GM12872 (cell line): ENCODE data around the gene RNU11.

Source experiments
- TF ChIP-seq, protein P1 (sequence below): IDR thresholded peaks from 3 replicates; pipeline ENCODE4 v1.5.1; 2011; ENCODE audit warnings: low read depth, mild to moderate bottlenecking, low read length, moderate library complexity; ENCODE audit not compliant: insufficient read depth

The RNU11 gene

DNA sequence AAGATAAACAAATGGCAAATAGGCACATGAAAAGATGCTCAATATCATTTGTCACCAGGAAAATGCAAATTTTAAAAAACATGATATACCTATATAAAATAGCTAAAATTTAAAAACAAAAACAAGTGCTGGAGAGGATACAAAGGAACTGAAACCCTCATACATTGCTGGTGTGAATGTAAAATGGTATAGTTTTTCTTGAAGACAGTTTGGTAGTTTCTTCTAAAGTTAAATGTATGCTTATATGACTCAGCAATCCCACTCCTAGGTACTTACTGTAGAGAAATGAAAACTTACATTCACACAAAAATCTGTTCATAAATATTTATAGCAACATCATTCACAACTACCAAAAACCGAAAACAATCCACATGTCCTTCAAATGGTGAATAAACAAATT lies 16.7 kb upstream of the RNU11 start:
- TF ChIP-seq, protein P1, sequence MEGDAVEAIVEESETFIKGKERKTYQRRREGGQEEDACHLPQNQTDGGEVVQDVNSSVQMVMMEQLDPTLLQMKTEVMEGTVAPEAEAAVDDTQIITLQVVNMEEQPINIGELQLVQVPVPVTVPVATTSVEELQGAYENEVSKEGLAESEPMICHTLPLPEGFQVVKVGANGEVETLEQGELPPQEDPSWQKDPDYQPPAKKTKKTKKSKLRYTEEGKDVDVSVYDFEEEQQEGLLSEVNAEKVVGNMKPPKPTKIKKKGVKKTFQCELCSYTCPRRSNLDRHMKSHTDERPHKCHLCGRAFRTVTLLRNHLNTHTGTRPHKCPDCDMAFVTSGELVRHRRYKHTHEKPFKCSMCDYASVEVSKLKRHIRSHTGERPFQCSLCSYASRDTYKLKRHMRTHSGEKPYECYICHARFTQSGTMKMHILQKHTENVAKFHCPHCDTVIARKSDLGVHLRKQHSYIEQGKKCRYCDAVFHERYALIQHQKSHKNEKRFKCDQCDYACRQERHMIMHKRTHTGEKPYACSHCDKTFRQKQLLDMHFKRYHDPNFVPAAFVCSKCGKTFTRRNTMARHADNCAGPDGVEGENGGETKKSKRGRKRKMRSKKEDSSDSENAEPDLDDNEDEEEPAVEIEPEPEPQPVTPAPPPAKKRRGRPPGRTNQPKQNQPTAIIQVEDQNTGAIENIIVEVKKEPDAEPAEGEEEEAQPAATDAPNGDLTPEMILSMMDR, result no peak

DNA sequence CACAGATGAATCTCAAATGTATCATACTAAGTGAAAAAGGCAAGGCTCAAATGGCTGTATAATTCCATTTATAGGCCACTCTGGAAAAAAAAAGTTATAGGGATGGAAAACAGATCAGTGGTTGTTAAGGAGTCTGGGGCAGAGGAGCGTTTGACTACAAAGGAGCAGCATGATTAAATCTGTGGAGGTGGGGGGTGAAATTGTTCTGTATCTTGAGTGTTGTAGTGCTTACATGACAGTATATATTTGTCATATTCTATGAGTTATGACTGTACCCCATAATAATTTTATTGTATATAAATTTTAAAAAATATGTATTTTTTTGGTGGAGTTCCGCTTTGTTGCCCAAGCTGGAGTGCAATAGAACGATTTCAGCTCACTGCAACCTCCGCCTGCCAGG lies 15.8 kb upstream of the RNU11 start:
- TF ChIP-seq, protein P1, result no peak

DNA sequence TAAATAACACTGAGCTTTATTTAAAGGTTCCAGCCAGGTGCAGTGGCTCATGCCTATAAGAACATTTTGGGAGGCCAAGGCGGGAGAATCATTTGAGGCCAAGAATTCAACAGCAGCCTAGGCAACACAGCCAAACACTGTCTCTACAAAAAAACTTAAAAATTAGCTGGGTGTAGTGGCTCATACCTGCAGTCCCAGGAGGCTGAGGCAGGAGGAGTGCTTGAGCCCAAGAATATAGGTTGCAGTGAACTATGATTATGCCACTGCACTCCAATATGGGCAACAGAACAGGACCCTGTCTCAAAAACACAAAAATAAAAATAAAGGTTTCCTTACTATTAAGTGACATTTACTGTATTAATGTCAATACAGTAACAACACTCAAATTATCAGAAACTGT lies 7.6 kb upstream of the RNU11 start:
- TF ChIP-seq, protein P1, result peak; percentile 60

DNA sequence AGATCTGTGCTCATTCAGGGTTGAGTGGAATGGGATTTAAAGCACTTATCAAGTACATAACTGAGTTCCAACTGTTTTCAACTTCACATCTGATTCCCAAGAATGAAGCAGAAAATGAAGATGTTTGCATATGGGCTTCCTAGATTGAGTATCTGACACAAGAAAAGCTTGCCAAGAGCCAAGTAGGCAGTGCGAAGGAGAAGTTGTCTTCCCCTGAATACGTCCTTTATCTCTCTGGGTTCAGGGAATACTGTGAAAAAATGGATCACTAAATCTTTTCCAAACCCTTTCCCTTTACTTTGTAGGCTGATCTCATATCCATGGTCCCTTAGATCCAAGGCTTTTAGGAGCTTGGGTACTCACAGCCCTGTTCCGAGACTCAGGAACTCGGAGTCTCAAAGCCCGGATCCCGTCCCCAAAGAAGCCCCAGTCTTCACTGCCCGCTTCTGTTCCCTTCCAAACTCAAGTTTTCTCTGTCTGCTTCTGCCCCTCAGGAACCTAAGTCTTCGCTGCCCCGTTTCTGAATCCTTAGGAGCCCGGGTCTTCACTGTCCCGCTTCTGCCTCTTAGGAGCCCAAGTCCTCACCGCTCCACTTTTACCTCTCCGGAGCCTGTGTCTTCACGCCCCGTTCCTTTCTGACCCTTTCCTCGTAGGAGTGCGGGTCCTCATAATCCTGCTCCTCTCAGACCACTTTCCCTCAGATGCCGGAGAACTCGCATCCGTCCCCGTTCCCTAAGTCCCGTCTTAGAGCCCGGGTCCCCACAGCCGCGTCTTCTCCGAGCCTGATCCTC lies 6.1 kb upstream of the RNU11 start:
- TF ChIP-seq, protein P1, result no peak

DNA sequence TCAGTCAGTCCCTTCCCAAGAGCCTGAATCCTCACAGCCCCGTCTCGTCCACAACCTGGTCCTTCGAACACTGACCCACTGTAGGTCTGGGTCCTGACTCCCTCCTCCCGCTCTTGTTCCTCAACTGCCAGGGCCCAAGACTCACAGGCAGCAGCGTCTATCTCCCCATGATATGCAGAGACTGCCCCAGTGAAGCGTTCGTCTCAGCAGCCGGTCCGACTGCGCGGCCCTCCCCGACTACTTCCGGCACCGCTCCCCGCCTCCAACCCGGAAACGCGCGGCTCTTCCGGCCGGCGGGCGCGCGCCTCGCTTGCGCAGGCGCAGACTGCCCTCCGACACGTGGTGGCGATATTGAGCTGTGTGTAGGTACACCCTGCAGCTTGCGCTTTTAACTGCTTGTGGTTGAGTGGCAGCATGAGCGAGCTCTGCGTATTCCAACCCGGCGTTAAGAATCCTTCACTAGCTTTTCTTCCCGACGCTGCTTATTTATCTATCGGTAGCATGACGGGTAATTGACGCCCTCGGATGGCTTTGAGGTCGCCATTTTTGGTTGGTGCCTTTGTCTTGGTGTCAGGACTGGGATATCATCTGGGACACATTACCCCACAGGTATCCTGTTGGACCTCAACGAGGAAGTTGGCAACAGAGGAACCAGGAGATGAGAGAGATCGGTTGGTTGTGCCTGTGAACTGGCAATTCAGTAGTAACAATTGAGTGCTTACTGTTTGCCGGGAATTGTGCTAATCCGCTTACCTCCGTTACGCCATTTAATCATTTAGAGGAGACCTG lies 5.4 kb upstream of the RNU11 start, which contains the start of gene TAF12:
Gene TAF12 (minus strand): TSS at position 221 of the 789 bp plus-strand sequence. CDS start 20,986 bp downstream, outside the sequence.
- TF ChIP-seq, protein P1, result peak; percentile 57

DNA sequence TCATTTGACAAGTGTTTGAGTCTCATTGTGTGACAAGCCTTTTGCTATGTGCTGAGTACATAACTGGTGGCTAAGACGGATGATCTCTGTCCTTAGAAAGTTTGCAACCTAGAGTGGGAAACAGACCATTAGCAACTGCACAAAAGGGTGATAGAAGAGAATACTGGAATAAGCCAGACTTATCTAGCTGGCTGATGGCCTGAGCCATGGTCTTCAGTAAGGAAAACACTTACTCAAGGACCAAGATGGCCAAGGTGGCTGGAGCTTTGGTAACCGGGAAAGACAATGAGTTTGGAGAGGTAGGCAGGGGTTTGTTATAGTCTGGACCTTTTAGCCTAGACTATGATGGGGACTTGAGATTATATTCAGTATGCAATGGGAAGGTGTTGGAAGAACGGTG lies 3.9 kb upstream of the RNU11 start:
- TF ChIP-seq, protein P1, result no peak

DNA sequence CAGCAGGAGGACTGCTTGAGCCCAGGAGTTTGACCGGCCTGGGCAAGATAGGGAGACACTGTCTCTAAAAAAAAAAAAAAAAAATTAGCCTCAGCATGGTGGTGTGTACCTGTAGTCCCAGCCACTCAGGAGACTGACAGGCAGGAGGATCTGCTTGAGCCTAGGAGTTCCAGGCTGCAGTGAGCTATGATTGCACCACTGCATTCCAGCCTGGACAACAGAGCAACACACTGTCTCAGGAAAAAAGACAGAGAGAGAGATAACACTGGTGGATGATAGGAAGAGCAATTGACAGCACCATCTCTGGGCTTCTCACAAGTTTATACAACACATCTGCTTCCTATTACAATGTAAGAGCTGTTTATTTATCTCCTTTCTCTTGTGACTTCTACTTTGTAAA lies 2.4 kb upstream of the RNU11 start:
- TF ChIP-seq, protein P1, result no peak
